Endothelial cell of umbilical vein (primary cell): ENCODE results near the gene KIAA0753. TPM values are rescaled to one million over a fixed set of nuclear protein-coding genes. Genes with fewer than 3 reads are reported as not detected.

Experiments
- BruUV-seq: library from RNA; stranded (reverse); fragments of 400-500 nt; replicated peaks from 2 replicates; lab custom pipeline; 2021; lab: Mats Ljungman, UMichigan
- CTCF ChIA-PET: fragments of 300-600, 350-600 bp; sonication (Branson Sonifier 250); formaldehyde crosslinking; loops from one replicate; lab custom pipeline; 2021; ENCODE audit warnings: antibody characterized with exemption, inconsistent platforms; lab: Charles Lee
- POLR2A ChIA-PET: fragments of 300-600, 350-600 bp; sonication (Branson Sonifier 250); formaldehyde crosslinking; loops from one replicate; lab custom pipeline; 2021; ENCODE audit warnings: antibody characterized with exemption, inconsistent platforms; lab: Charles Lee
- DNase-seq: peaks from one replicate; pipeline ENCODE4 v3.0.0-alpha.2; 2011; ENCODE audit warnings: low read depth, low spot score
- FAIRE-seq: peaks from 2 replicates; lab custom pipeline; 2011; peaks lifted over from hg19 to GRCh38; lab: Jason Lieb, UNC
- H2AFZ ChIP-seq: 2 replicates; pipeline ENCODE4 v1.6.0; 2012; ENCODE audit warnings: low read depth, low read length, control low read depth, inconsistent platforms
- H3K27ac ChIP-seq: 2 replicates; pipeline ENCODE4 v1.5.1; 2011; ENCODE audit warnings: low read depth, mild to moderate bottlenecking, control low read depth, low read length, moderate library complexity; ENCODE audit not compliant: insufficient read depth
- H3K27me3 ChIP-seq, 2 experiments: 2 replicates each; pipeline versions ENCODE4 v1.6.0 to v1.6.1; 2011; ENCODE audit warnings: low read length in 2 of 2, mixed read lengths in 1 of 2; ENCODE audit not compliant: control insufficient read depth in 2 of 2, insufficient read depth in 2 of 2
- H3K36me3 ChIP-seq, 2 experiments: 2 replicates in 1 of 2; 3 replicates in 1 of 2; pipeline ENCODE4 v1.5.1; 2011; ENCODE audit warnings: low read length in 2 of 2, mild to moderate bottlenecking in 1 of 2, moderate library complexity in 1 of 2; ENCODE audit not compliant: control insufficient read depth in 2 of 2, insufficient read depth in 2 of 2; ENCODE audit errors: extremely low read depth in 1 of 2
- H3K4me1 ChIP-seq: 3 replicates; pipeline ENCODE4 v1.5.1; 2011; ENCODE audit warnings: mild to moderate bottlenecking, low read length; ENCODE audit not compliant: control insufficient read depth, insufficient read depth; ENCODE audit errors: extremely low read depth
- H3K4me2 ChIP-seq: 2 replicates; pipeline ENCODE4 v1.6.1; 2011; ENCODE audit warnings: low read length, control low read depth, mixed read lengths; ENCODE audit not compliant: insufficient read depth
- H3K4me3 ChIP-seq, 3 experiments: fragments of 200-600 bp in 1 of 3; sonication (generic), shearing (Covaris generic) in 1 of 3; replicated peaks in 1 of 3; 2 replicates each; pipeline ENCODE4 v1.5.1; 2011 to 2016; ENCODE audit warnings: control low read depth in 3 of 3, low read length in 3 of 3, mild to moderate bottlenecking in 2 of 3, inconsistent platforms in 1 of 3, low read depth in 1 of 3, moderate library complexity in 1 of 3; ENCODE audit not compliant: insufficient read depth in 1 of 3
- H3K79me2 ChIP-seq: 2 replicates; pipeline ENCODE4 v1.6.0; 2012; ENCODE audit warnings: low read length, inconsistent platforms; ENCODE audit not compliant: control insufficient read depth, insufficient read depth
- H3K9ac ChIP-seq: replicated peaks from 2 replicates; pipeline ENCODE3; 2011; ENCODE audit warnings: low read length, control low read depth; ENCODE audit not compliant: insufficient read depth; ENCODE audit errors: extremely low read depth
- H3K9me1 ChIP-seq: replicated peaks from 3 replicates; pipeline ENCODE4 v1.6.0; 2011; ENCODE audit warnings: mild to moderate bottlenecking, low read length; ENCODE audit not compliant: control insufficient read depth, insufficient read depth; ENCODE audit errors: extremely low read depth
- H3K9me3 ChIP-seq: replicated peaks from 2 replicates; pipeline ENCODE4 v1.5.1; 2012; ENCODE audit warnings: low read length, inconsistent platforms; ENCODE audit not compliant: control insufficient read depth, insufficient read depth
- H4K20me1 ChIP-seq: replicated peaks from 2 replicates; pipeline ENCODE3; 2011; ENCODE audit warnings: mild to moderate bottlenecking, low read length; ENCODE audit not compliant: control insufficient read depth, insufficient read depth; ENCODE audit errors: extremely low read depth
- CTCF ChIP-seq, 2 donors: IDR thresholded peaks; 1 replicate in 1 of 2; 2 replicates in 1 of 2; pipeline ENCODE4 v1.5.1; 2011; ENCODE audit warnings: low read length in 2 of 2, mild to moderate bottlenecking in 2 of 2, moderate library complexity in 2 of 2, control low read depth in 1 of 2, inconsistent platforms in 1 of 2, low read depth in 1 of 2; ENCODE audit not compliant: insufficient read depth in 1 of 2; ENCODE audit errors: extremely low read depth in 1 of 2
- EZH2 ChIP-seq: IDR thresholded peaks from 2 replicates; pipeline ENCODE4 v1.6.1; 2012; ENCODE audit warnings: borderline replicate concordance, low read depth, mild to moderate bottlenecking, moderate library complexity, low read length, inconsistent platforms; ENCODE audit not compliant: severe bottlenecking
- FOS ChIP-seq: IDR thresholded peaks from 2 replicates; pipeline ENCODE4 v1.6.1; 2011; ENCODE audit warnings: mild to moderate bottlenecking, low read length, moderate library complexity, borderline replicate concordance; ENCODE audit not compliant: insufficient read depth
- GATA2 ChIP-seq: IDR thresholded peaks from 2 replicates; pipeline ENCODE4 v1.7.0; 2011; ENCODE audit warnings: low read depth, mild to moderate bottlenecking, moderate library complexity, mixed read lengths, low read length; ENCODE audit not compliant: insufficient read length, insufficient read depth
- MAX ChIP-seq: IDR thresholded peaks from 2 replicates; pipeline ENCODE4 v1.6.1; 2011; ENCODE audit not compliant: insufficient read depth, insufficient read length
- MYC ChIP-seq: IDR thresholded peaks from one replicate; pipeline ENCODE4 v1.6.1; 2011; ENCODE audit warnings: mild to moderate bottlenecking, low read depth, low read length
- POLR2A ChIP-seq: IDR thresholded peaks from 2 replicates; pipeline ENCODE4 v1.6.1; 2012; ENCODE audit warnings: low read depth, mild to moderate bottlenecking, control low read depth, low read length
- POLR2AphosphoS5 ChIP-seq: IDR thresholded peaks from 2 replicates; pipeline ENCODE4 v1.6.1; 2012; ENCODE audit warnings: low read depth, mild to moderate bottlenecking, control low read depth, low read length, moderate library complexity; ENCODE audit not compliant: insufficient read depth
- dilution Hi-C: fragments of 300-500 bp; cut with MboI; formaldehyde crosslinking; loops from one replicate; pipeline ENCODE4 v1.15.0; 2019; ENCODE audit warnings: low sequenced_read_pairs; ENCODE audit not compliant: extremely low pct_ligation_motif_present
- intact Hi-C: fragments of 100-400 bp; cut with micrococcal nuclease; formaldehyde crosslinking; loops from one replicate; pipeline ENCODE4 v1.10.0; 2022
- polyA plus RNA-seq, 4 experiments: library from polyadenylated mRNA; depleted of rRNA in 3 of 4; stranded (reverse) in 3 of 4; unstranded in 1 of 4; fragments of >200 nt; gene quantifications; 2 replicates each; pipeline versions ENCODE4 v1.2.1 to v1.2.3, GENCODE V29; 2011 to 2012; ENCODE audit warnings: missing spikeins in 1 of 4
- total RNA-seq: library from RNA; stranded (reverse); gene quantifications from 2 replicates; pipeline ENCODE4 v1.2.3, GENCODE V29; 2021

The KIAA0753 gene
- total and polyA plus RNA-seq, 2 donors (not counting 3 experiments of a cell fraction or from before 2014, with no cell fraction given): 5.3 to 23.9 TPM

- POLR2A ChIA-PET: no interaction called here
- Histone ChIP-seq H2AFZ (no peak overlapping the region), H3K9me3 (no peaks in the 10 kb centered on the region), H3K4me2 (no peak overlapping the region), H3K27me3 (no peaks in the 10 kb centered on the region), H3K9ac (no peak overlapping the region), H3K79me2 (no peaks in the 10 kb centered on the region), H3K36me3 (peaks cover 0 to 2% of the 10 kb centered on the region in 2 experiments), H4K20me1 (no peaks in the 10 kb centered on the region), H3K4me3 (no peak overlapping the region), H3K27ac (no peak overlapping the region), H3K4me1 (peaks cover 14% of the 10 kb centered on the region), H3K9me1 (no peaks in the 10 kb centered on the region)
- CTCF ChIA-PET: interaction anchor here (5.9 kb wide), 1 partner anchor 100 kb away, joined by 77 read pairs; no protein-coding TSS in a partner anchor
- FAIRE-seq: no peak
- TF ChIP-seq POLR2AphosphoS5 (no peak), GATA2 (no peak), POLR2A (no peak), MAX (no peak), FOS (no peak), MYC (no peak), CTCF (IDR thresholded peaks at IDR 0.05; ENCODE audit: extremely low read depth in 1 of 2, insufficient read depth in 1 of 2, low read depth in 1 of 2, low read length in 2 of 2) (no peak), EZH2 (no peak)
- dilution Hi-C loops (no loop called here), intact Hi-C loops (no loop called here)
- no peak for DNase-seq
- BruUV-seq: no TSS peak
Measured at GRCh38 chr17:6572972-6573370, 67.5 kb downstream of the KIAA0753 start.
